HG02943 (cell line): ENCODE measurements around the gene RXFP4.
"Not testable (repeated sequence)": the region's sequence is repeated elsewhere in the genome, so short reads cannot be mapped to it uniquely, and the experiment has no call there.

Experiments used
- ATAC-seq: cut with Tn5 transposase; IDR thresholded peaks from one replicate; pipeline ENCODE4 v1.9.1; 2021; ENCODE audit warnings: mild to moderate bottlenecking, low read depth, moderate library complexity; ENCODE audit not compliant: unreplicated experiment

RXFP4 gene

DNA sequence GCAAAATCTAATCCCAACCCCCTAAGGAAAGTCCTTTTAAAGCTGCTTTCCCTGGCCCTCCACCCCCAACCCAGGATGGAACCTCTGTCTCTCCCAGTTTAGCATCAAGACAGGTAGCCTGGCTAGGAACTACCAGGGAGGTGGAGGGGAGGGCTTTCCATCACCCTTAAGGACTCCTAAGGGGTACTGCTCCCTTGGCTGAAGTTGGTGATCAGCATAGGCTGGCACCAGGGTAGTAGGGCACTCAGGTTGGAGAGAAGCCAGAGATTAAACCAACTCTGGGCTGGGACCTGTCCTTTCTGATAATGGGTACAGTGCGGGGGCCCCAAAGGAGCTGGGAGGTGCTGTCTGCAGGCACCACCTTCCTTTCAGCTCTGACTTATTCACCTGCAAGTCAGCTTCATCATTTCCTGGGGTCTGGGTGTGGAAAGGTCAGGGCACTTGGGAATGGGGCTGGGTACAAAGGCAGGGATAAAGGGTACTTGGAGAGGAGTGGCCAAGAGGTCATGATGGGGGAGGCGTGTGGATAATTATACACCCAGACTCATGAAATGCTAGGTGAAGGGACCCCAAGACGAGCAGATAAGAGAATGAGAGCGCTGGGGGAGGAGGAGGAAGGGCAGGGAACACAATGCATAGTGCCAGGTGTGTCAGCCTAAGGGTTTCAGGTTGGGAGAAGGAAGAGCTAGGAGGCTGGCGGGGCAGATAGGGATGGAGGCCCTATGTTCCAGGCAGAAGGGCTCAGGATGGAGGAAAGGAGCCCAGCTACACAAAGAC, 35.7 kb downstream of the RXFP4 start:
- no peak for ATAC-seq

- no peak for ATAC-seq
Observed at GRCh38 chr1:155977690-155978324, 36.4 kb downstream of the RXFP4 start.

DNA sequence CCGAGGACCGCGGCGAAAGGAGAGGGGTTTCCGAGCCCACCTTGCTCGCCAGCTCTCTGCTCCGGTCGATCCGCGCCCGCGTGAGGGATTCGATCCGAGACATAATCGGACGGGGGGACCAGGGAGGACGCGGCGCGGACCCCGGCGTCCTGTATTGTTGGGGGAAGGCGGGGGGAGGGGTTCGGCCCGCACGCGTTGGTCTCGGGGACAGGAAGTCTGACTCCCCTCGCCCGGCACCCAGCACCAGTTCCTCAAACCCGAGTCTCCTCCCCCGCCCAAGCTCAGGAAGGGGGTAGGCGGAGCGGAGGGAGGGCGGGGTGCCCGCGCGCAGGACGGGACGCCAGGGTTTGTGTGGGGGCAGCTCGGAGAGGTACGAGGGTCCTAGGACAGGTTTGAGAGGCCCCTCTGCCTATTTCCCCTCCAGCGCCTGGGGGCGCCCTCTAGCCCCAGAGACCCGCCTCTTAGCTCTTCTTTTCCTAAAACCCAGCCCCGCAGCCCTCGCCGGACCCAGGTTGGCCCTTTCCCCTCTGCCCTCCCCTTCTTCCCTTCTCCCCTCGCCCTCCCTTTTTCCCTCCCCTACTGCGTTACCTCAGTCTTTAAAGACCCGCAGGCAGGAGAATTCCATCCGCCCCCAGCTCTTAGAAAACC, 37.0 kb downstream of the RXFP4 start, which contains the start of gene ARHGEF2:
Gene ARHGEF2 (minus strand): TSS at position 223 of the 648 bp plus-strand sequence. CDS start 120 bp downstream, at position 103.
- no peak for ATAC-seq

- ATAC-seq: no peak
Observed at GRCh38 chr1:155978973-155979429, 37.6 kb downstream of the RXFP4 start.

DNA sequence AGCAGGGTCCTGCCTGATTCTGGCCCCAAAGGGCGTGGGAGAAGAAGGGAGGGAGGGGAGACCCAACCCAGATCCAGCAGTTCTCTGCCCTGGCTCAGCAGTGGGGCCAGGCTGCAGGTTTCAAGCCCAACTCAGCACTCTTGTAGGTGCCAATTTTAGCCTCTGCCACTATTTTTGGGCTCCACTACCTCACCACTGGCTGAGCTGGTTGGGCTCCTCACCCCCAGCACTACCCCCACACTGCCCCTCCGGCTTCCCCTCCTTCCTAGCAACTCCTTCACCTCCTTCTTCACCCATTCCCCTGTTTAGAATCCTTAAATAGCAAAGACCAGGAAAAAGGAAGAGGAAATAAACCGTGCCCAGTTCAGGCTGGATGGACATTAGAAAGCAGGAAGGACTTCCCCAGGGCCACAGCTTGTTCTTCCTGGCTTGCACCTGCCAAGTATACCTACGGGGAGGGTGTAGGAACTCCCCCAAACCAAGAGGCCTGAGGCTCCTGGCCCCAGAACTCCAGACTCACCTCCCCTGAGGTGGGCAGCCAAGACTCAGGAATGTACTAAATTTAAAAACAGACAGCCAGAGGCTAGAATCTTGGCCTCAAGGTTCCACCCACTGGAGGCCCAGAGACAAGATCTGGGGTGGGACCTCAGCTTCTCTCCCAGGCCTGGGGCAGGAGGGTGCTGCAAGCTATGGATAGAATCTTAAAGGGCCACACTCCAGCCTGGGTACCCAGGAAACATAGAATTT, 38.3 kb downstream of the RXFP4 start:
- ATAC-seq: no peak

DNA sequence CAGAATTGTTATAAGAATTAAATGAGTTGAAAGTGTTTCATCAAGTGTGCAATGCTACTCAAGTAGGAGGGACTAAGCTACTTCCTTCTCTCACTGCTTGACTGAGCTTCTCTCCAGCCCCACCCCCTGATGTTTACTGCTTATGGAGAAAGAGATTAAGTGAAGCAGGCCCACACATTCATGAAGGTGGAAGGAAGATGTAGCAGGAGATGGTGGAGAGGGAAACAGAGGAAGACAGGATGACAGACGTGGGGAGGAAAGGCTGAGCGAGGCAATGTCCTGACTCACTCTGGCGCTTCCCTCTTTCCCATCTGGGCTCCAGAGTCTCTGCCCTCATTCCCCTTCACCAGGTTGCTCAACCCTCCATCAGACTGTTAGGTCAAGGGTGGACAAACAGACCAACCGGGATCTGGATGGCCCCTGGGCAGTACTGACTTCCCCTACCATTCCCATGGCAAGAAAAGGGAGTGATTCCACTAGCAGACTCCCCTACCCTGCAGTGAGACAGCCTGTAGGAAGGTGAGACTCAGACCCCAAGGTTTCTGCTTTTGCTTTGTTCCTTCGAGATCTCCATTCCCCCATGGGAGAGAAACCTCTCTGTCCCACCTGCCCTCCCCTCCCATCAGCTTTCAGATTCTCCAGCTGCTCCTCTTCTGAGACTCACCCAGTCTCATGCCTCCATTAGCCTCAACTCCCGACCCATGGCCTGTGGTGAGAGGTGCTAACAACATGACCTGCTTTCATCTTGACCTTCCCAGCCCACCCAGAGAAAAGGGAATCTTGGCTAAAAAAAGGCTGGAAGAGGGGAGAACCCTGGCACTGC, 40.0 kb downstream of the RXFP4 start:
- no peak for ATAC-seq

DNA sequence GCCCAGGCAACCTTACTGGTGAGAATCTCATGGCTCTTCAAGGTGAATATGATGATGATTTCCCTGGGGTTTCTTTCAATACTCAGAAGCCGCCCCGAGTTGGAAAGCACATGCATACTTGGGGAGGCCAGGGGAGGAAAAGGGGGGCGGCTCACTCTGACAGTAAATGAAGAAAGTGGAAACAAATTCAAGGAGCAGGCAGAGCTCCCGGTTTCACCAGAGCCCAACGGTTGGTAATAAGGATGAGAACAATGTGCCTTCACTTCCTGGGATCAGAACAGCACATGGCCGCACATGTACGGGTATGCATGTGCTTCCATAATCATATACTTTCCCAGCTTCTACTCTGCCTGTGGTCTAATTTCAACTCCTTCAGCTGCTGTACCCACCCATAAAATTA, 40.7 kb downstream of the RXFP4 start:
- ATAC-seq: no peak

DNA sequence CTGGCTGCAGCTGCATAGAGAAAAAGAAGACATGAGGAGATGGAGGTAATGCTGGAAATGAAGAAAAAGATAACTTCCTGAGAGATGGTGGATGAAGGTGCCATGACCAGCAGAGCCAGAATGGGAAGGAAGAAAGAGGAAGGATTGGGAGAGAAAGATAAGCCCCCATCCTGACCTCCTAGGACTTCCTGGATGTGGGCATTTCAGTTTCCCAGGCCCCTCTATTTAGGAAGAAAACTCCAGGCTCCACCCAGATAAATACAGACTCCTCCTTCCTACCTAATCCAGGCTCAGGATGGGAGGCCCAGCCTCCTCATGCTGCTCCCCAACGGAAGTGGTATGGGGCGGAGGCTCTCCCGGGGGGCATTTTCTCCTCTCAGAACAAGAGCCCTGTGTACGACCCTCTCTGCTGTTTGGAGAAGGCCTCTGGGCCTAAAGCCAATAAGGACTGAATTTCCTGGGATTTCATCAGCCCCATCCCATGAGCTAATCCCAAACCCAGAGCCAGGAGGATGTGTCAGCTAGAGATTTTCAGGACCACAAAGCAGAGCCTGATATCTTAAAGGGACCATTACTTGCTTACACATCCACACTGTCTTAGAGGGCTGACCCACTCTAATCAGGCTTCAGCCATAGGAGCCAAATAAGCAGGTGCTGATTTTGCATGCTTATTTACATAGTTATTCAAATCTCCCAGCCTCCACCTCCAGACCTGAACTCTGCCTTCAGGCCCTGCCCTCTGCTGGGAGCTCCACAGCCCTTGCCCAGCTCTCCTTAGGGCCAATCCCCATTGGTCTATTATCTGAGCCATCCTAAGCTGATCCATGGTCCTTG, 42.0 kb downstream of the RXFP4 start:
- no peak for ATAC-seq

- ATAC-seq: no peak
Observed at GRCh38 chr1:155984341-155984740, 42.9 kb downstream of the RXFP4 start.

- not testable (repeated sequence) for ATAC-seq
Observed at GRCh38 chr1:155984903-155985645, 43.6 kb downstream of the RXFP4 start.

DNA sequence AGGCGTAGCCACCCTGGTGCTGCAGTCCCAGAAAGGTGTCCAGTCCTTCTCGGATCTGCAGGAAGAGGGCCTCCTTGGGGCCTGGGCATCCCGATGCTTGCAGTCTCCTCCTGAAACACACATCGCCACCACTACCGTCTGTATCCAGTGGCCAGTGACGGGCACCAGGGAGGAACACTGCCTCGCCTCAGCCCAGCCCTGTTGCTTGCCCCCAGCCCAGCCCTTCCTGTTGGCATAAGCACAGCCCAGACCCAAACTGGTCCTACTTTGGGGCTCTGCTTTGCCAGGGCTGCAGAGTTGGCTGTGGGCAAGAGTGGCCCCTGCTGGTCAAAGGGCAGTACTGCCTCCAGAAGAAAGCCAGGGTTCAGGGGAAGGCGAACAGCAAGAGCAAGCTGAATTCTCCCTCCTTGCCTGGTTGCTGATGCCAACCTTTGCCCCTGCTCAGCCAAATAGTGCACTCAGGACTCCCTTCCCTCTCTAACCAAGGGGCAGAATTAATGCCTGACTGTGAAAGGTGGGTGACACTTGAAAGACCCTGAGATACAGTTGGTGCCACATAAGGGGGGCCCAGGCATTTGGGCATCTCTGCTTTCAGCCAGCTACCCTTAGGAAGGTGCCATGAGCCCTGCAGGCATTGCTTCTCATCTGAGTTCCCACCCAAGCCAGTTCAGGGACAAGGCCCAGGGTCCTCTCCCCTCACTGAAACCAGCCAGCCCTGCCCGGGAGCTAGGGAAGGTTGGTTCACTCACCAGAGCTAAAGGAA, 48.0 kb downstream of the RXFP4 start:
- ATAC-seq: no peak

DNA sequence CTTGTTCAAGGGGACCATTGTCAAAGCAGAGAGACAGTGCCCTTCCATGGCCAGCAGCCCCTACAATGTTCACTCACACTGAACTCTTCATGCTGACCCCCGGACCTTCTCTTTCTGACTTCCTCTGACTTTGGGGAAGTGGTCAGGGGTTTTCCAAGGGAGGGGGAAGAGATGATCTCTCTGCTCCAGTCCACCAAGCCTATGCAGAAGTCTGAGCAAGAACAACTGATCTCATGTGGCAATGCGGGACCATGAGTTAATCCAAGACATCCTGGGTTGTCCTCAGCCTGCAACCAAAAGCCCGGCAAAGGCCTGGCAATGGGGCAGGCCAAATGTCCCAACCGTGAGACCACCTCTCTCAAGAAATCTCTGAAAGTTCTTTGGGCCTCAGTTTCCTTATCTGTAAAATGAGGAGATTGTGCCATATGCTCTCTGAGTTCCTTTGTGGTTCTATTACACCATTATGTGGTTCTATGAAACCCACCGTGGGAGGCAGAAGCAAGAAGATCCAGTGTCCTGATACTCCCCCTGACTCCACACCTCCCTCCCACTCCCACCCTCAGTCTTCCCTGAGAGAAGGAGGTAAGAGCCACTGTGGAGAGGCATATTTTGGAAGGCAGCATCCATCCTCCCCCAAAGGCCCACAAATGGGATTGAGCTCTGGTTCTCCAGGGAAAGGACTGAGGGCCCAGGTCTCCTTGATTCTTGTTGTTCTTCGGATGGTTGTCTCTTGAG, 48.7 kb downstream of the RXFP4 start:
- ATAC-seq: no peak
